SK-N-SH (cell line): ENCODE results near the gene TMEM11. TPM values are rescaled to one million over a fixed set of nuclear protein-coding genes. Genes with fewer than 3 reads are reported as not detected.

Experiments used
- CTCF ChIA-PET: fragments of 300-600, 350-600 bp; formaldehyde crosslinking; extraction: SDS; loops from one replicate; lab custom pipeline; 2021; lab: Yijun Ruan, JAX
- POLR2A ChIA-PET: fragments of 350-600 bp; sonication (Branson Sonifier 250); formaldehyde crosslinking; extraction: SDS; loops from one replicate; lab custom pipeline; 2020; ENCODE audit warnings: antibody characterized with exemption, inconsistent platforms; lab: Yijun Ruan, JAX
- DNase-seq: peaks from one replicate; pipeline ENCODE4 v3.0.0; 2012
- H2AFZ ChIP-seq: fragments of 200-600 bp; sonication (generic); 2 replicates; pipeline ENCODE4 v1.8.1; 2016; ENCODE audit warnings: antibody characterized with exemption, mild to moderate bottlenecking, low read depth
- H3F3A ChIP-seq: fragments of 200-600 bp; sonication (generic); replicated peaks from 2 replicates; pipeline ENCODE3; 2016; ENCODE audit warnings: antibody characterized with exemption, mild to moderate bottlenecking; ENCODE audit not compliant: insufficient read depth
- H3K27ac ChIP-seq, 2 experiments: fragments of 200-500 bp in 1 of 2; fragments of 200-600 bp in 1 of 2; sonication (Bioruptor generic) in 1 of 2; sonication (generic), shearing (Covaris generic) in 1 of 2; 2 replicates each; pipeline versions ENCODE4 v1.5.1 to v1.6.1; 2014 to 2016; ENCODE audit warnings: low read depth in 2 of 2, inconsistent platforms in 1 of 2, low read length in 1 of 2, mild to moderate bottlenecking in 1 of 2, mixed read lengths in 1 of 2
- H3K27me3 ChIP-seq: fragments of 200-600 bp; sonication (generic), shearing (Covaris generic); 2 replicates; pipeline ENCODE4 v1.6.1; 2016; ENCODE audit warnings: mixed run types; ENCODE audit not compliant: insufficient read depth
- H3K36me3 ChIP-seq, 2 experiments: fragments of 200-500 bp in 1 of 2; fragments of 200-600 bp in 1 of 2; sonication (Bioruptor generic) in 1 of 2; sonication (generic) in 1 of 2; replicated peaks in 1 of 2; 2 replicates each; pipeline versions ENCODE3 to v1.5.1; 2014 to 2016; ENCODE audit warnings: low read length in 1 of 2, mild to moderate bottlenecking in 1 of 2; ENCODE audit not compliant: insufficient read depth in 2 of 2, control insufficient read depth in 1 of 2
- H3K4me1 ChIP-seq, 2 experiments: fragments of 200-500 bp in 1 of 2; fragments of 200-600 bp in 1 of 2; sonication (Bioruptor generic) in 1 of 2; sonication (generic), shearing (Covaris generic) in 1 of 2; 2 replicates each; pipeline versions ENCODE4 v1.5.1 to v1.6.1; 2014 to 2016; ENCODE audit warnings: low read depth in 1 of 2, low read length in 1 of 2, mixed run types in 1 of 2; ENCODE audit not compliant: insufficient read depth in 2 of 2, control insufficient read depth in 1 of 2
- H3K4me2 ChIP-seq: fragments of 200-600 bp; sonication (generic), shearing (Covaris generic); 2 replicates; pipeline ENCODE4 v1.6.1; 2017; ENCODE audit warnings: mixed run types
- H3K4me3 ChIP-seq, 2 experiments: fragments of 200-500 bp in 1 of 2; fragments of 200-600 bp in 1 of 2; sonication (Bioruptor generic) in 1 of 2; sonication (generic), shearing (Covaris generic) in 1 of 2; 2 replicates each; pipeline versions ENCODE4 v1.5.1 to v1.8.1; 2014 to 2016; ENCODE audit warnings: low read depth in 2 of 2, inconsistent platforms in 1 of 2, low read length in 1 of 2, mild to moderate bottlenecking in 1 of 2, mixed read lengths in 1 of 2, moderate library complexity in 1 of 2
- H3K79me2 ChIP-seq: fragments of 200-600 bp; sonication (generic); 2 replicates; pipeline ENCODE4 v1.8.1; 2017; ENCODE audit warnings: mild to moderate bottlenecking; ENCODE audit not compliant: insufficient read depth
- H3K9ac ChIP-seq: fragments of 200-600 bp; sonication (generic); 2 replicates; pipeline ENCODE4 v1.6.1; 2017; ENCODE audit warnings: mixed run types
- H3K9me2 ChIP-seq: fragments of 200-600 bp; sonication (generic); 2 replicates; pipeline ENCODE4 v1.6.1; 2017; ENCODE audit warnings: mixed run types
- H3K9me3 ChIP-seq: fragments of 200-600 bp; sonication (generic); 2 replicates; pipeline ENCODE4 v1.6.1; 2017; ENCODE audit warnings: mixed run types, mild to moderate bottlenecking, moderate library complexity
- H4K20me1 ChIP-seq: fragments of 200-600 bp; sonication (generic); 2 replicates; pipeline ENCODE4 v1.6.1; 2017; ENCODE audit warnings: mild to moderate bottlenecking, mixed run types; ENCODE audit not compliant: insufficient read depth
- ELF1 ChIP-seq: IDR thresholded peaks from 2 replicates; pipeline ENCODE4 v1.4.0; 2012
- EZH2phosphoT487 ChIP-seq: fragments of 200-600 bp; sonication (generic); IDR thresholded peaks from 2 replicates; pipeline ENCODE4 v1.6.1; 2017; ENCODE audit warnings: low read depth, mixed run types, mild to moderate bottlenecking, antibody characterized with exemption, moderate library complexity, borderline replicate concordance
- FOSL2 ChIP-seq: IDR thresholded peaks from 2 replicates; pipeline ENCODE4 v1.4.0; 2012; ENCODE audit warnings: low read depth, mild to moderate bottlenecking, moderate library complexity, borderline replicate concordance
- FOXM1 ChIP-seq: IDR thresholded peaks from 2 replicates; pipeline ENCODE4 v1.4.0; 2012; ENCODE audit warnings: low read depth, mild to moderate bottlenecking
- GABPA ChIP-seq: IDR thresholded peaks from 2 replicates; pipeline ENCODE4 v1.4.0; 2012; ENCODE audit warnings: low read depth, mild to moderate bottlenecking
- GATA2 ChIP-seq: sonication (generic); formaldehyde crosslinking; IDR thresholded peaks from 2 replicates; pipeline ENCODE4 v1.5.0; 2020; ENCODE audit warnings: mild to moderate bottlenecking, missing genetic modification reagents
- JUND ChIP-seq: IDR thresholded peaks from 2 replicates; pipeline ENCODE4 v1.4.0; 2012
- MXI1 ChIP-seq: IDR thresholded peaks from 2 replicates; pipeline ENCODE4 v1.6.1; 2012; ENCODE audit warnings: mild to moderate bottlenecking, low read depth, low read length, improper control_type of control experiment
- PBX3 ChIP-seq: IDR thresholded peaks from 2 replicates; pipeline ENCODE4; 2012
- POLR2AphosphoS5 ChIP-seq: IDR thresholded peaks from 2 replicates; pipeline ENCODE4 v1.6.1; 2012; ENCODE audit warnings: low read depth, low read length
- RAD21 ChIP-seq: IDR thresholded peaks from 2 replicates; pipeline ENCODE4 v1.6.1; 2012; ENCODE audit warnings: mild to moderate bottlenecking, low read length
- RCOR1 ChIP-seq: fragments of 150-350 bp; IDR thresholded peaks from 2 replicates; pipeline ENCODE4 v1.6.1; 2017; ENCODE audit warnings: antibody characterized with exemption, low read length
- RFX5 ChIP-seq: IDR thresholded peaks from 2 replicates; pipeline ENCODE4 v1.6.1; 2012; ENCODE audit warnings: mild to moderate bottlenecking, improper control_type of control experiment, low read length
- RXRA ChIP-seq: IDR thresholded peaks from 2 replicates; pipeline ENCODE4 v1.4.0; 2012; ENCODE audit warnings: low read depth, mild to moderate bottlenecking, borderline replicate concordance
- SIN3A ChIP-seq: IDR thresholded peaks from 2 replicates; pipeline ENCODE4 v1.6.1; 2012; ENCODE audit warnings: low read depth, mild to moderate bottlenecking, low read length, moderate library complexity, borderline replicate concordance
- TEAD4 ChIP-seq: IDR thresholded peaks from 2 replicates; pipeline ENCODE4 v1.4.0; 2012; ENCODE audit warnings: mild to moderate bottlenecking, borderline replicate concordance; ENCODE audit not compliant: insufficient read depth
- ZBTB33 ChIP-seq: IDR thresholded peaks from 2 replicates; pipeline ENCODE4 v1.4.0; 2012; ENCODE audit warnings: low read depth, borderline replicate concordance
- WGBS: methylation state at CpG from one replicate; pipeline ENCODE4 v1.1.6; 2017; ENCODE audit warnings: low lambda C conversion rate; 5-methylcytosine and 5-hydroxymethylcytosine counted together
- polyA plus RNA-seq, 3 experiments: library from polyadenylated mRNA; depleted of rRNA; stranded (reverse); fragments of >200 nt; gene quantifications; 2 replicates each; pipeline ENCODE4 v1.2.3, GENCODE V29; 2012

Gene TMEM11
- polyA plus RNA-seq, 1 of the 3 experiments (the other 2 are of a cell fraction) = 52.3 TPM

GRCh38 chr17:21240369-21241055 is 26.6 kb upstream of the TMEM11 start:
- TF ChIP-seq FOSL2 = no peak
- TF ChIP-seq RFX5 = no peak
- TF ChIP-seq POLR2AphosphoS5 = no peak
- no peak for TF ChIP-seq RAD21
- TF ChIP-seq GABPA = no peak
- no peak for TF ChIP-seq SIN3A
- no peak for TF ChIP-seq ELF1
- no peak for TF ChIP-seq ZBTB33
- TF ChIP-seq RXRA = no peak
- no peak for TF ChIP-seq TEAD4
- no peak for TF ChIP-seq GATA2 (CRISPR knock-in tag)
- TF ChIP-seq JUND = no peak
- no peak for TF ChIP-seq PBX3
- no peak for TF ChIP-seq MXI1
- no peak for TF ChIP-seq FOXM1
- TF ChIP-seq RCOR1 = no peak
- no peak for TF ChIP-seq EZH2phosphoT487
- no peaks in the 10 kb centered on the region for H3K79me2 ChIP-seq
- H2AFZ ChIP-seq = no peak overlapping the region
- H3K27me3 ChIP-seq = no peaks in the 10 kb centered on the region
- no peak overlapping the region for H3K4me2 ChIP-seq
- no peaks in the 10 kb centered on the region for H3K9me2 ChIP-seq
- H3K4me1 ChIP-seq = no peaks in the 10 kb centered on the region; a peak in 1 of 4 replicates
- POLR2A ChIA-PET = no interaction called here
- H3K36me3 ChIP-seq = no peaks in the 10 kb centered on the region
- no peaks in the 10 kb centered on the region for H4K20me1 ChIP-seq
- H3K27ac ChIP-seq = no peak overlapping the region
- H3F3A ChIP-seq = no peaks in the 10 kb centered on the region
- CTCF ChIA-PET = interaction anchor here (0.9 to 2.4 kb wide), 11 partner anchors 9 to 272 kb away, joined by 3 to 9 read pairs (median 4); no protein-coding TSS in a partner anchor
- no peak for DNase-seq
- no peaks in the 10 kb centered on the region for H3K9me3 ChIP-seq
- H3K9ac ChIP-seq = no peak overlapping the region
- 70% methylated on average over 4 of the region's 25 CpGs for WGBS
- H3K4me3 ChIP-seq = no peak overlapping the region
